ENCODE data around the gene BIRC6. TPM values are rescaled to one million over a fixed set of nuclear protein-coding genes. Genes with fewer than 3 reads are reported as not detected.

The BIRC6 gene
- total and polyA plus RNA-seq, 2 donors (not counting 1 experiment from before 2014, with no cell fraction given) = 46.7 to 162 TPM

GRCh38 chr2:32504877-32505478 is 148.2 kb downstream of the BIRC6 start:
- H3K36me3 ChIP-seq (ENCODE audit: control insufficient read depth, insufficient read depth, low read length) = no peaks in the 10 kb centered on the region
- DNase-seq (ENCODE audit: low read depth in 2 of 2) = no peak

GRCh38 chr2:32506446-32506845 is 149.6 kb downstream of the BIRC6 start:
- Histone ChIP-seq H3K4me1 (ENCODE audit: control insufficient read depth, extremely low read depth, insufficient read depth, low read length) (no peaks in the 10 kb centered on the region), H3K9me3 (ENCODE audit: control insufficient read depth, insufficient read depth, low read depth, low read length) (no peaks in the 10 kb centered on the region), H3K9ac (ENCODE audit: insufficient read depth, low read length) (no peak overlapping the region), H3K79me2 (ENCODE audit: control insufficient read depth, insufficient read depth, low read length) (no peaks in the 10 kb centered on the region), H3K4me2 (ENCODE audit: extremely low read depth, insufficient read depth, low read length) (no peak overlapping the region), H3K27ac (ENCODE audit: insufficient read depth, low read length) (no peak overlapping the region), H4K20me1 (ENCODE audit: control insufficient read depth, extremely low read depth, insufficient read depth, low read length) (no peaks in the 10 kb centered on the region), H3K36me3 (ENCODE audit: control insufficient read depth, insufficient read depth, low read length) (no peaks in the 10 kb centered on the region), H3K27me3 (ENCODE audit: control insufficient read depth, insufficient read depth, low read length) (no peaks in the 10 kb centered on the region), H2AFZ (ENCODE audit: low read length) (no peak overlapping the region), H3K4me3 (replicated peaks in 1 of 4; ENCODE audit: control extremely low read depth in 1 of 4, insufficient read depth in 1 of 4, low read depth in 3 of 4, low read length in 4 of 4) (no peak overlapping the region)
- DNase-seq (ENCODE audit: low read depth in 2 of 2) = no peak
- no peak for TF ChIP-seq CTCF (conservative IDR thresholded peaks at IDR 0.05 in 1 of 2, IDR thresholded peaks at IDR 0.05 in 1 of 2; ENCODE audit: low read depth in 1 of 2, low read length in 2 of 2)
- TF ChIP-seq EZH2 (IDR thresholded peaks at IDR 0.05; ENCODE audit: low read length, missing control alignments) = no peak

More at GRCh38 chr2:32504877-32505478, 148.2 kb downstream of the BIRC6 start:
- Histone ChIP-seq H4K20me1 (ENCODE audit: control insufficient read depth, extremely low read depth, insufficient read depth, low read length) (no peaks in the 10 kb centered on the region), H3K9me3 (ENCODE audit: control insufficient read depth, insufficient read depth, low read depth, low read length) (no peaks in the 10 kb centered on the region), H3K27me3 (ENCODE audit: control insufficient read depth, insufficient read depth, low read length) (no peaks in the 10 kb centered on the region), H3K4me3 (replicated peaks in 1 of 4; ENCODE audit: control extremely low read depth in 1 of 4, insufficient read depth in 1 of 4, low read depth in 3 of 4, low read length in 4 of 4) (no peak overlapping the region), H3K27ac (ENCODE audit: insufficient read depth, low read length) (no peak overlapping the region), H3K4me1 (ENCODE audit: control insufficient read depth, extremely low read depth, insufficient read depth, low read length) (no peaks in the 10 kb centered on the region), H2AFZ (ENCODE audit: low read length) (no peak overlapping the region), H3K4me2 (ENCODE audit: extremely low read depth, insufficient read depth, low read length) (no peak overlapping the region), H3K79me2 (ENCODE audit: control insufficient read depth, insufficient read depth, low read length) (no peaks in the 10 kb centered on the region), H3K9ac (ENCODE audit: insufficient read depth, low read length) (no peak overlapping the region)
- TF ChIP-seq EZH2 (IDR thresholded peaks at IDR 0.05; ENCODE audit: low read length, missing control alignments) (no peak), CTCF (conservative IDR thresholded peaks at IDR 0.05 in 1 of 2, IDR thresholded peaks at IDR 0.05 in 1 of 2; ENCODE audit: low read depth in 1 of 2, low read length in 2 of 2) (no peak)

GRCh38 chr2:32514946-32515345 is 158.1 kb downstream of the BIRC6 start:
- no peak overlapping the region for H3K9ac ChIP-seq (ENCODE audit: insufficient read depth, low read length)
- no peaks in the 10 kb centered on the region for H3K9me3 ChIP-seq (ENCODE audit: control insufficient read depth, insufficient read depth, low read depth, low read length)
- H3K36me3 ChIP-seq (ENCODE audit: control insufficient read depth, insufficient read depth, low read length) = peaks cover 13% of the 10 kb centered on the region
- H3K4me2 ChIP-seq (ENCODE audit: extremely low read depth, insufficient read depth, low read length) = no peak overlapping the region
- DNase-seq (ENCODE audit: low read depth in 2 of 2) = no peak
- H3K4me3 ChIP-seq (replicated peaks in 1 of 4; ENCODE audit: control extremely low read depth in 1 of 4, insufficient read depth in 1 of 4, low read depth in 3 of 4, low read length in 4 of 4) = no peak overlapping the region
- H2AFZ ChIP-seq (ENCODE audit: low read length) = no peak overlapping the region
- H3K4me1 ChIP-seq (ENCODE audit: control insufficient read depth, extremely low read depth, insufficient read depth, low read length) = no peaks in the 10 kb centered on the region
- no peak for TF ChIP-seq EZH2 (IDR thresholded peaks at IDR 0.05; ENCODE audit: low read length, missing control alignments)
- H3K79me2 ChIP-seq (ENCODE audit: control insufficient read depth, insufficient read depth, low read length) = no peaks in the 10 kb centered on the region
- H4K20me1 ChIP-seq (ENCODE audit: control insufficient read depth, extremely low read depth, insufficient read depth, low read length) = no peaks in the 10 kb centered on the region
- no peaks in the 10 kb centered on the region for H3K27me3 ChIP-seq (ENCODE audit: control insufficient read depth, insufficient read depth, low read length)
- H3K27ac ChIP-seq (ENCODE audit: insufficient read depth, low read length) = no peak overlapping the region

All from fibroblast of lung (primary cell).